Kidney epithelial cell (primary cell): ENCODE measurements around the gene CYFIP1. TPM values are rescaled to one million over a fixed set of nuclear protein-coding genes. Genes with fewer than 3 reads are reported as not detected.

ENCODE experiments used
- DNase-seq: peaks from one replicate; pipeline ENCODE4 v3.0.0-alpha.2; 2010; ENCODE audit warnings: low read depth
- H3K27me3 ChIP-seq: 2 replicates; pipeline ENCODE4 v1.6.0; 2011; ENCODE audit warnings: low read length; ENCODE audit not compliant: control insufficient read depth, insufficient read depth
- H3K36me3 ChIP-seq: 2 replicates; pipeline ENCODE4 v1.5.1; 2011; ENCODE audit warnings: low read length; ENCODE audit not compliant: control insufficient read depth, insufficient read depth
- H3K4me3 ChIP-seq: 2 replicates; pipeline ENCODE4 v1.5.1; 2011; ENCODE audit warnings: low read depth, mild to moderate bottlenecking, control low read depth, low read length
- total RNA-seq: library from RNA; depleted of rRNA; stranded (reverse); fragments of >200 nt; gene quantifications from 2 replicates; pipeline ENCODE4 v1.2.3, GENCODE V29; 2015
- TF ChIP-seq, protein P1 (sequence below): IDR thresholded peaks from 2 replicates; pipeline ENCODE4 v1.5.1; 2011; ENCODE audit warnings: mild to moderate bottlenecking, moderate library complexity, low read length, control low read depth, inconsistent platforms; ENCODE audit not compliant: insufficient read depth, poor library complexity, severe bottlenecking

The CYFIP1 gene
- total RNA-seq, 1 donor from 2014 or later = 110 TPM

DNA sequence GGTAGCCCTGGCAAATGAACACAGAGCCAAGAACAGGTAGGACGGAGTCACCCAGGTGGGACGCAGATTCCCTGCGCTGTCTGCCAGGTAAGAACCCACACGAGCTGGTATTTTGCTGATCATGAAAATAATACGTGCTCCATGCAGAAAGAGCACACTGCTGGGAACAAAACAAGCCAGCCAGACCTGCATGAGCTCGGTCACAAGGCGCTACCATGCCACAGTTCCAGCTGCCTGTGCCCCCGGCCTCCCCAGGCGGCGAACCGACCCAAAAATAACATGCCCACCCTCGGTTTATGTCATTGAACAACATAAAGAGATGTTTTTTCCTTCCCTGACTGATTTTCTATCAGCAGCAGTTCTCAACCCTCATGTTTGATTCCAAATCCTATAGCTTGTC lies 25.8 kb downstream of the CYFIP1 start:
- no peaks in the 10 kb centered on the region for H3K36me3 ChIP-seq

DNA sequence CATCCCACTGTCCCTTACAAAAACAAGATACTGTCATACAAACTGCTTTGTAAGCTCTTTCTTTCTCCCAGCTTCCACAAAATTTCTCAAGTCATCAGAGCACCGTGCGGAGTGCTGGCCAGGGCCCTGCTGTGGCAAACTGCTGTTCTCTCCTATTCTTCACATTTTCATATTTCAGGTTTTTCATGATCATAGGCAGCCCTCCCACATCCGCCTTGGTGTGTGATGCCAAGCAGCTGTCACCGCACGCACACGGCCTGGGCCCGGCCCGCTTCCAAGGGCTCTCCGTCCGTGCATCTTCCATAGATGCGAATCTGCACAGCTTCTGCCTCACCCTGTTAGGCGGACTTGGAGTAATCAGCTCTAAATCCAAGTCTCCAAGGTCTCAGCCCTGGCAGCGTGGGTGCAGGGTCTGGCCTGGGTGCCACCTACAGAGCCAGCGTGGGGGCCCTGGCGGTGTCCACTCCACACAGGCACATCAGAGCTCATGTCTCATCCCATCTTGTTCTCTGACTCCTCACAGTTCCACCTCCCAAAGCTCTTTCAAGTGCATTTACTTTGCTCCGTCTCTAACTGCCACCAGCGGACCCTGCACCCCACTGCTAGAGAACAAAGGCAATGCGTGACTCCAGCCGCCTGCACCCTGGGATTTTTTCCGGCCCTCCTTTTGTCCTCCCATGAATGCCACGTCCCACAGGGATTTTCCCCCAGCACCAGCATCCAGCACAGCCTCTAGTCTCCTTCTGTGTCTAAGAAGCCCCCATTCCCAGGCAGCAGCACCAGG lies 27.2 kb downstream of the CYFIP1 start:
- Histone ChIP-seq H3K36me3 (no peaks in the 10 kb centered on the region), H3K4me3 (no peak overlapping the region), H3K27me3 (no peaks in the 10 kb centered on the region)

More for the DNA sequence above, 25.8 kb downstream of the CYFIP1 start:
- Histone ChIP-seq H3K27me3 (no peaks in the 10 kb centered on the region), H3K4me3 (no peak overlapping the region)
- TF ChIP-seq, protein P1, sequence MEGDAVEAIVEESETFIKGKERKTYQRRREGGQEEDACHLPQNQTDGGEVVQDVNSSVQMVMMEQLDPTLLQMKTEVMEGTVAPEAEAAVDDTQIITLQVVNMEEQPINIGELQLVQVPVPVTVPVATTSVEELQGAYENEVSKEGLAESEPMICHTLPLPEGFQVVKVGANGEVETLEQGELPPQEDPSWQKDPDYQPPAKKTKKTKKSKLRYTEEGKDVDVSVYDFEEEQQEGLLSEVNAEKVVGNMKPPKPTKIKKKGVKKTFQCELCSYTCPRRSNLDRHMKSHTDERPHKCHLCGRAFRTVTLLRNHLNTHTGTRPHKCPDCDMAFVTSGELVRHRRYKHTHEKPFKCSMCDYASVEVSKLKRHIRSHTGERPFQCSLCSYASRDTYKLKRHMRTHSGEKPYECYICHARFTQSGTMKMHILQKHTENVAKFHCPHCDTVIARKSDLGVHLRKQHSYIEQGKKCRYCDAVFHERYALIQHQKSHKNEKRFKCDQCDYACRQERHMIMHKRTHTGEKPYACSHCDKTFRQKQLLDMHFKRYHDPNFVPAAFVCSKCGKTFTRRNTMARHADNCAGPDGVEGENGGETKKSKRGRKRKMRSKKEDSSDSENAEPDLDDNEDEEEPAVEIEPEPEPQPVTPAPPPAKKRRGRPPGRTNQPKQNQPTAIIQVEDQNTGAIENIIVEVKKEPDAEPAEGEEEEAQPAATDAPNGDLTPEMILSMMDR = no peak
- no peak for DNase-seq

DNA sequence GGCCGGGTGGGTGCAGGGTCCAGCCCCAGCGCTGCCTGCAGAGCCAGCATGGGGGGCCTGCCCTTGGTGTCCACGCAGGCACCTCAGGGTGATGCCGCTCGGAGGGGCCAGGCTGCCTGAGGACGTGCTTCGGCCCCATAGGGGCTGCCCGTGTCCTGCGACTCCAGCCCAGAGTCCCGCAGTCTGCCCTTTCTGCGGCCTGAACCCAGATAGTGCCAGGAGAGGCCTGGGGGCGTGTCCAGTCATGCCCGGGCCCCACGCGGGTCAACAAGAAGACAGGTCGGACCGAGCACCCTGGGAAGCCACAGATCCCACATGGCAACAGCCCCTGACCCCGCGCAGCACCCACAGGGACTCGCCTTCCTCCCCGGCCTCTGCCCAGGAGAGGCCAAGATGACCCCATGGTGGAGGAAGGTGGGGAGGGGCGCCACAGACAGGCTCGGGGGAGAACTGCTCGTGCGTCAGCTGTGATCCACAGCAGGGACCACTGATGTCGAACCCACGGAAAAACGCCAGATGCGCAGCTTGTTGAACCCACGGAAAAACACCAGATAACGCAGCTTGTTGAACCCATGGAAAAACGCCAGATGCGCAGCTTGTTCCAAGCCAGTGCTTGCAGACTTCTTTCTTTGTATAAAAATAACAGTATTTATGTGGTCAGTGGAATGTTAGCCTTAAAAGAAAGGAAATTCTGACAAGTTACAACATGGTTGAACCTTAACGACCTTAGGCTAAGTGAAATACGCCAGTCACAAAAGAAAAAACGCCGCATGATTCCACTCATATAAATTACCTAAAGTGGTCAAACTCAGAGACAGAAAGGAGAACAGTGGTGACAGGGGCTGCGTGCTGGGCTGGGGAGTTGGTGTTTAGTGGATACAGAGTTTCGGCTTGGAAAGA lies 28.5 kb downstream of the CYFIP1 start:
- H3K4me3 ChIP-seq = no peak overlapping the region

More for the DNA sequence above, 27.2 kb downstream of the CYFIP1 start:
- TF ChIP-seq, protein P1 = no peak
- DNase-seq = no peak

DNA sequence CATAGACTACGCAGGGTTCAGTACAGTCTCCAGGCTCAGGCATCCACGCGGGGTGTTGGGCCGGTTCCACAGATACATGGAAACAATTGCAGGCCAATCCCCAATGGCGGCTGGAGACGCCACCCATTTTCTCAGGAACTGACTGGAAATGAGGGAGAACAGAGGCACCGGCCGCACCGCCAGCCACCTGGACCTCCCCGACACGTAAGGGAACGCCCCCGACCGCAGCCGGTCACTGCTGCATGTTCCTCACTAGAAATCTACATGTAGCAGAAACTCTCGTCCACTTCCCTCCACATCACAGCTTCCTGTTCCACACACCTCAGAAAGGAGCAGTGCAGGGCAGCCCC lies 29.2 kb downstream of the CYFIP1 start:
- no peak for DNase-seq
- Histone ChIP-seq H3K4me3 (no peak overlapping the region), H3K36me3 (no peaks in the 10 kb centered on the region), H3K27me3 (no peaks in the 10 kb centered on the region)
- TF ChIP-seq, protein P1 = no peak

More for the DNA sequence above, 28.5 kb downstream of the CYFIP1 start:
- TF ChIP-seq, protein P1 = no peak
- DNase-seq = no peak
- no peaks in the 10 kb centered on the region for H3K27me3 ChIP-seq
- no peaks in the 10 kb centered on the region for H3K36me3 ChIP-seq

DNA sequence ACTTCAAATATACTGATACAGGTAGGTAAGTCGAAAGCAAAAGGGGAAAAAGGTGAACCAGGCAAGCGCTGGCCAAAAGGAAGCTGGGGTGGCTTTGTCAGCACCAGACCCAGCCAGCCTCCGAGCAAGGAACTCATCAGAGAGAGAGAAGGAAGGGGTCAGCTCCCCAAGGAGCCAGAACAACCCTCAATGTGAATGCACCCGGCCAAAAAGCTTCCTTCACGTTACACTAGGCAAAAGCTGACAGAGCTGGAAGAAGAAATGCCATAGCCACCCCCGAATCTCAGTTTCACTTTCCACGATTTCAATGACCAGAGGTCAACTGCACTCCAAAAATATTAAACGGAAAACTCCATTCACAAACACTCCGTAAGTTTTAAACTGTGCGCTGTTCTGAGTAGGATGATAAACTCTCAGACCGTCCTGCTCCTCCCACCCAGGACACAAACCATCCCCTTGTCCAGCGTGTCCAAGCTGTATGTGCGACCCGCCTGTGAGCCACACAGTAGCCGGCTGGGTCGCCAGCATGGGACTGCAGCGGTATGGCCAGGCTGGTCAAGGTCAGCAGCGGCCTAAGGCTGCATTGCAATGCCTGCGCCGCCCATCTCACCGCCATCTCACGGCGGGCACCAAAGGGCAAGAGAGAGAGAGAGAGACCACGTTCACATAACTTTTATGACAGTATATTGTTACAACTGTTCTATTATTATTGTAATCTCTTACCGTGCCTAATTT lies 29.7 kb downstream of the CYFIP1 start:
- TF ChIP-seq, protein P1 = no peak
- H3K27me3 ChIP-seq = no peaks in the 10 kb centered on the region
- no peak for DNase-seq
- no peaks in the 10 kb centered on the region for H3K36me3 ChIP-seq
- H3K4me3 ChIP-seq = no peak overlapping the region
